VCaP (cell line): Measurements from ENCODE around the gene HAVCR2.
"Not testable (repeated sequence)": the region's sequence is repeated elsewhere in the genome, so short reads cannot be mapped to it uniquely, and the experiment has no call there.

Source experiments
- H3K27ac ChIP-seq: fragments of 450-650 bp; 2 replicates; pipeline ENCODE4 v1.5.1; 2017
- TF ChIP-seq, protein P1 (sequence below): fragments of 450-650 bp; conservative IDR thresholded peaks from 2 replicates; pipeline ENCODE4 v1.5.1; 2017; ENCODE audit warnings: mild to moderate bottlenecking, moderate library complexity

The HAVCR2 gene

DNA sequence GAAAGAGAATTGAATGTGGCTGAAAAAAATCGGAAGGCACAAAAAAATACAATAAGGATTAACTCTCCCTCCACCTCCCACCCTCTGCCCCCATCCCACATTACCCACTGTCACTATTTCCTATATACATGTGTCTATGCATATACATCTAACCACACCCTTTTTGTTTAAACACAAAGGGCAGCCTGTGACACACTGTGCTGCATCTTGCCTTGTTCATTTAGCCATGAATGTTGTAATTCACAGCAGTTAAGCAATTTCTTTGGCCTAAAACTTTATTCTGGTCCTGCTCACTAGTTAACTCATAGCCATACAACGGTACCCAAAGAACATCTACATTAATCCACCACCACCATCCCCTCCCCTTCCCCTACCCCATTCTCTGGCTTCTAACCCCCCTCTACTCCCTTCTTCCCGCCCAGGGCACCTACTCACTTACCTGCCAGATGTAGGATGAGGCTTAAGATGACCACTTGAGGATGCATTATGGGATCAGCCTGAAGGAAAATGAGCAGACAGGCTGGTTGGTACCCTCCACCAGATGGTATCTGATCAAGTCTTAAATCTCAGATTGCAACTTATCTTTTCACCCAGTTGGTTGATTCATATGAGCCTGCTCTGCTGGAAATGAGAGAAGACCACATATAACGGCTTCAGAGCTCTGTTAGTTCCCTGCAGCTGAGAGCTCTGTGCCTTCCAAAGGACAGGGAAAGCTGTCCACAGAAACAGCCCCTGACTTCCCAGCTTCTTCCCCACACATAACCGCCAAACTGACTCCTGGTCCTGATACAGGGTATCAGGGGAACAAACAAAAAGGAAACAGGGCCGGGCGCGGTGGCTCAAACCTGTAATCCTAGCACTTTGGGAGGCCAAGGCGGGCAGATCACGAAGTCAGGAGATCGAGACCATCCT, 51.1 kb downstream of the HAVCR2 start:
- no peak overlapping the region for H3K27ac ChIP-seq
- TF ChIP-seq, protein P1, sequence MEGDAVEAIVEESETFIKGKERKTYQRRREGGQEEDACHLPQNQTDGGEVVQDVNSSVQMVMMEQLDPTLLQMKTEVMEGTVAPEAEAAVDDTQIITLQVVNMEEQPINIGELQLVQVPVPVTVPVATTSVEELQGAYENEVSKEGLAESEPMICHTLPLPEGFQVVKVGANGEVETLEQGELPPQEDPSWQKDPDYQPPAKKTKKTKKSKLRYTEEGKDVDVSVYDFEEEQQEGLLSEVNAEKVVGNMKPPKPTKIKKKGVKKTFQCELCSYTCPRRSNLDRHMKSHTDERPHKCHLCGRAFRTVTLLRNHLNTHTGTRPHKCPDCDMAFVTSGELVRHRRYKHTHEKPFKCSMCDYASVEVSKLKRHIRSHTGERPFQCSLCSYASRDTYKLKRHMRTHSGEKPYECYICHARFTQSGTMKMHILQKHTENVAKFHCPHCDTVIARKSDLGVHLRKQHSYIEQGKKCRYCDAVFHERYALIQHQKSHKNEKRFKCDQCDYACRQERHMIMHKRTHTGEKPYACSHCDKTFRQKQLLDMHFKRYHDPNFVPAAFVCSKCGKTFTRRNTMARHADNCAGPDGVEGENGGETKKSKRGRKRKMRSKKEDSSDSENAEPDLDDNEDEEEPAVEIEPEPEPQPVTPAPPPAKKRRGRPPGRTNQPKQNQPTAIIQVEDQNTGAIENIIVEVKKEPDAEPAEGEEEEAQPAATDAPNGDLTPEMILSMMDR: no peak

GRCh38 chr5:157056848-157057247, 52.0 kb downstream of the HAVCR2 start:
- H3K27ac ChIP-seq: not testable (repeated sequence)

GRCh38 chr5:157051604-157052245, 57.1 kb downstream of the HAVCR2 start:
- TF ChIP-seq, protein P1: no peak
- H3K27ac ChIP-seq: no peak overlapping the region

DNA sequence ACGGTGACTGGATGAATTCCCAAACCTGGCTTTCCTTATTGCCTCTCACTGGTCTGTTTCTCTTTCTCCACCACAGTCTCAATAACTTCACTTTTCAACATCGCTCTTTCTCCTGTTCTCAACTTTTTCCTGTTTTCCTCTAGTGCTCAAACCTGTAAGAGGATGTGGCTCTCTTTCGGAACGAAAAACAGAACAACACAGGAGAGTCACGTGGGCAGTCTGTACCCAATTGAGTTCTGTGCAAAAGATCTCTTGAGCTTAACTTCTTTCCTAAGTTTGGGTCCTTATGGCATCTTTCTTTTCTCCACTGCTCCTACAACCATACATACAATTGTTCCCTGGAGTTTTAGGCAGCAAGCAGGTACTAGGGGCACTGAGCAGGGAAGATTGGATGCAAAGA, 58.8 kb downstream of the HAVCR2 start:
- H3K27ac ChIP-seq: no peak overlapping the region
- TF ChIP-seq, protein P1: no peak

- no peak overlapping the region for H3K27ac ChIP-seq
- TF ChIP-seq, protein P1: no peak
These were observed 59.2 kb downstream of the HAVCR2 start for GRCh38 chr5:157049605-157050004.

- TF ChIP-seq, protein P1: no peak
- H3K27ac ChIP-seq: no peak overlapping the region
These were observed 60.9 kb downstream of the HAVCR2 start for GRCh38 chr5:157047898-157048297.

- H3K27ac ChIP-seq: not testable (repeated sequence)
These were observed 61.8 kb downstream of the HAVCR2 start for GRCh38 chr5:157047016-157047415.

- no peak overlapping the region for H3K27ac ChIP-seq
- TF ChIP-seq, protein P1: no peak
These were observed 62.8 kb downstream of the HAVCR2 start for GRCh38 chr5:157046041-157046440.
